CD14-positive monocyte (primary cell): ENCODE results near the gene CRABP2. TPM values are rescaled to one million over a fixed set of nuclear protein-coding genes. Genes with fewer than 3 reads are reported as not detected.
A peak's percentile ranks its signal among the peaks of the same experiment; 100 is the strongest.

Source experiments
- DNase-seq, 3 donors: peaks; one replicate each; pipeline ENCODE4 v3.0.0-alpha.2; 2011 to 2022
- H2AFZ ChIP-seq: 2 replicates; pipeline ENCODE4 v1.6.0; 2012; ENCODE audit warnings: mild to moderate bottlenecking, low read depth, low read length, inconsistent platforms; ENCODE audit not compliant: insufficient read depth, poor library complexity, severe bottlenecking
- H3K27ac ChIP-seq, 2 donors: 1 replicate in 1 of 2; 2 replicates in 1 of 2; pipeline ENCODE4 v1.5.1; 2012 to 2013; ENCODE audit warnings: low read length in 2 of 2, control low read depth in 1 of 2, inconsistent platforms in 1 of 2, low read depth in 1 of 2, mild to moderate bottlenecking in 1 of 2
- H3K27me3 ChIP-seq, 2 donors: one replicate each; pipeline versions ENCODE4 v1.6.0 to v1.6.1; 2011 to 2013; ENCODE audit warnings: low read length in 2 of 2; ENCODE audit not compliant: control insufficient read depth in 2 of 2, insufficient read depth in 2 of 2
- H3K36me3 ChIP-seq, 2 donors: replicated peaks in 1 of 2; 1 replicate in 1 of 2; 2 replicates in 1 of 2; pipeline versions ENCODE4 v1.5.1 to v1.6.1; 2012 to 2013; ENCODE audit warnings: low read length in 2 of 2, control low read depth in 1 of 2, inconsistent platforms in 1 of 2, mild to moderate bottlenecking in 1 of 2; ENCODE audit not compliant: insufficient read depth in 2 of 2, control insufficient read depth in 1 of 2
- H3K4me1 ChIP-seq, 2 donors: 1 replicate in 1 of 2; 2 replicates in 1 of 2; pipeline versions ENCODE4 v1.5.1 to v1.6.1; 2012 to 2013; ENCODE audit warnings: low read length in 2 of 2, control low read depth in 1 of 2, inconsistent platforms in 1 of 2, mild to moderate bottlenecking in 1 of 2, moderate library complexity in 1 of 2; ENCODE audit not compliant: insufficient read depth in 2 of 2, control insufficient read depth in 1 of 2
- H3K4me2 ChIP-seq: replicated peaks from 2 replicates; pipeline ENCODE3; 2012; ENCODE audit warnings: low read length, moderate library complexity, mild to moderate bottlenecking; ENCODE audit not compliant: poor library complexity, severe bottlenecking; ENCODE audit errors: extremely low read depth
- H3K4me3 ChIP-seq, 3 experiments: fragments of 200-600 bp in 1 of 3; sonication (generic) in 1 of 3; replicated peaks in 1 of 3; 1 replicate in 2 of 3; 2 replicates in 1 of 3; pipeline ENCODE4 v1.5.1; 2011 to 2013; ENCODE audit warnings: low read length in 3 of 3, mild to moderate bottlenecking in 3 of 3, control low read depth in 2 of 3, low read depth in 2 of 3, inconsistent platforms in 1 of 3, moderate library complexity in 1 of 3
- H3K79me2 ChIP-seq: 2 replicates; pipeline ENCODE4 v1.6.0; 2012; ENCODE audit warnings: mild to moderate bottlenecking, control low read depth, inconsistent platforms, low read length, moderate library complexity; ENCODE audit not compliant: insufficient read depth
- H3K9ac ChIP-seq: 2 replicates; pipeline ENCODE4 v1.6.0; 2017; ENCODE audit warnings: low read length, mild to moderate bottlenecking; ENCODE audit not compliant: insufficient read depth, poor library complexity, severe bottlenecking
- H3K9me3 ChIP-seq, 2 donors: replicated peaks in 1 of 2; 1 replicate in 1 of 2; 2 replicates in 1 of 2; pipeline versions ENCODE4 v1.5.1 to v1.6.1; 2012 to 2013; ENCODE audit warnings: low read length in 2 of 2, control low read depth in 1 of 2; ENCODE audit not compliant: control insufficient read depth in 1 of 2, insufficient read depth in 1 of 2
- H4K20me1 ChIP-seq: 2 replicates; pipeline ENCODE4 v1.6.0; 2012; ENCODE audit warnings: mild to moderate bottlenecking, low read length, control low read depth, moderate library complexity; ENCODE audit not compliant: insufficient read depth
- H3K27ac Mint-ChIP-seq, 7 donors: one replicate each; pipeline ENCODE4 v1.8.0; 2020; ENCODE audit warnings: mild to moderate bottlenecking in 7 of 7, mixed read lengths in 7 of 7, moderate library complexity in 6 of 7, inconsistent platforms in 2 of 7
- H3K27me3 Mint-ChIP-seq, 3 donors: one replicate each; pipeline ENCODE4 v1.8.0; 2021 to 2022; ENCODE audit warnings: low read depth in 3 of 3, mild to moderate bottlenecking in 3 of 3, mixed read lengths in 3 of 3, moderate library complexity in 3 of 3, inconsistent platforms in 1 of 3
- H3K36me3 Mint-ChIP-seq, 2 donors: one replicate each; pipeline ENCODE4 v1.8.0; 2020; ENCODE audit warnings: mixed read lengths in 2 of 2, inconsistent platforms in 1 of 2, mild to moderate bottlenecking in 1 of 2
- H3K4me1 Mint-ChIP-seq: one replicate; pipeline ENCODE4 v1.8.0; 2020; ENCODE audit warnings: mild to moderate bottlenecking, mixed read lengths
- H3K4me3 Mint-ChIP-seq, 2 donors: one replicate each; pipeline ENCODE4 v1.8.0; 2020; ENCODE audit warnings: mild to moderate bottlenecking in 2 of 2, mixed read lengths in 2 of 2, moderate library complexity in 1 of 2
- H3K9me3 Mint-ChIP-seq, 7 donors: one replicate each; pipeline ENCODE4 v1.8.0; 2020 to 2022; ENCODE audit warnings: mixed read lengths in 7 of 7, mild to moderate bottlenecking in 6 of 7, moderate library complexity in 6 of 7, inconsistent platforms in 2 of 7
- WGBS: methylation state at CpG from one replicate; pipeline ENCODE4 v1.1.5; 2013; ENCODE audit warnings: missing lambda C conversion rate; ENCODE audit not compliant: insufficient coverage; 5-methylcytosine and 5-hydroxymethylcytosine counted together
- intact Hi-C, 2 donors: fragments of 100-400 bp; cut with micrococcal nuclease; formaldehyde crosslinking; loops; one replicate each; pipeline versions ENCODE4 v1.15.0 to v1.15.1; 2023
- polyA plus RNA-seq, 3 donors: library from polyadenylated mRNA; depleted of rRNA in 1 of 3; unstranded in 2 of 3; stranded (reverse) in 1 of 3; fragments of 300-500 nt in 2 of 3; fragments of >200 nt in 1 of 3; fragmentation: Illumina TruSeq in 2 of 3; gene quantifications; 1 replicate in 2 of 3; 2 replicates in 1 of 3; pipeline ENCODE4 v1.2.3, GENCODE V29; 2012 to 2021
- TF ChIP-seq, protein P1 (sequence below): fragments of 200-600 bp; IDR thresholded peaks from one replicate; pipeline ENCODE4 v1.8.0; 2022; ENCODE audit warnings: antibody characterized with exemption, mild to moderate bottlenecking

The CRABP2 gene
- polyA plus RNA-seq, 3 donors, result 0.23 to 1.8 TPM; not detected in 1

DNA sequence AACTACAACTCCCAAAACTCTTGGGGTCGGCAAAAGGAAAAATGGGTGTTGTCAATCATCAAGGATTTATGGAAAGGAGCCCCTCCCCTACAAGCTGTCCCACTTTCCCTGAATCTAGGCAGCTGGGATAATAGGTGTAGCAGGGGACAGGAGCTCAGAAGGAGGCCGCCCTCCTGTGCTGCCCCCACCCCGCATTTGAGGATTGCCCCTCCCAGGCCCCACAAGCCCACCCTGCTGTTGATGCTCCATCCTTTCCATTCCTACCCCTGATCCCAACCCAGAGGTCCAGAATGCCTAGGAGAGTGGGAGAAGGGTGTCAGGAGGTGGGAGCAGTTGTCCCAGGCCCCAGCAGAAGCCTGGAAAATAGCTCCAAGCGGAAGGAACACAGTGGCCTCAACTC lies 37.4 kb upstream of the CRABP2 start:
- H3K27ac Mint-ChIP-seq, result peak overlapping the region in 6 of 7 donors; percentile 20 to 89 (median 70)
- no peak overlapping the region for H3K4me3 Mint-ChIP-seq
- peaks cover 34 to 48% of the 10 kb centered on the region in 2 donors for H3K36me3 Mint-ChIP-seq
- Histone ChIP-seq H3K9me3 (no peaks in the 10 kb centered on the region), H3K4me2 (no peak overlapping the region), H3K27me3 (no peaks in the 10 kb centered on the region), H3K9ac (no peak overlapping the region), H3K36me3 (peaks cover 30 to 42% of the 10 kb centered on the region in 2 donors), H2AFZ (no peak overlapping the region), H3K79me2 (peaks cover 54% of the 10 kb centered on the region), H3K4me1 (peaks cover 39 to 49% of the 10 kb centered on the region in 2 donors), H4K20me1 (peaks cover 30% of the 10 kb centered on the region), H3K4me3 (no peak overlapping the region), H3K27ac (peak overlapping the region in 1 of 2 donors; percentile 21)
- peaks cover 0 to 3% (median 2%) of the 10 kb centered on the region in 3 donors for H3K27me3 Mint-ChIP-seq
- peaks cover 0 to 2% (median 0%) of the 10 kb centered on the region in 7 donors for H3K9me3 Mint-ChIP-seq
- intact Hi-C loops, result no loop called here
- TF ChIP-seq, protein P1, sequence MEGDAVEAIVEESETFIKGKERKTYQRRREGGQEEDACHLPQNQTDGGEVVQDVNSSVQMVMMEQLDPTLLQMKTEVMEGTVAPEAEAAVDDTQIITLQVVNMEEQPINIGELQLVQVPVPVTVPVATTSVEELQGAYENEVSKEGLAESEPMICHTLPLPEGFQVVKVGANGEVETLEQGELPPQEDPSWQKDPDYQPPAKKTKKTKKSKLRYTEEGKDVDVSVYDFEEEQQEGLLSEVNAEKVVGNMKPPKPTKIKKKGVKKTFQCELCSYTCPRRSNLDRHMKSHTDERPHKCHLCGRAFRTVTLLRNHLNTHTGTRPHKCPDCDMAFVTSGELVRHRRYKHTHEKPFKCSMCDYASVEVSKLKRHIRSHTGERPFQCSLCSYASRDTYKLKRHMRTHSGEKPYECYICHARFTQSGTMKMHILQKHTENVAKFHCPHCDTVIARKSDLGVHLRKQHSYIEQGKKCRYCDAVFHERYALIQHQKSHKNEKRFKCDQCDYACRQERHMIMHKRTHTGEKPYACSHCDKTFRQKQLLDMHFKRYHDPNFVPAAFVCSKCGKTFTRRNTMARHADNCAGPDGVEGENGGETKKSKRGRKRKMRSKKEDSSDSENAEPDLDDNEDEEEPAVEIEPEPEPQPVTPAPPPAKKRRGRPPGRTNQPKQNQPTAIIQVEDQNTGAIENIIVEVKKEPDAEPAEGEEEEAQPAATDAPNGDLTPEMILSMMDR, result no peak
- WGBS, result 100% methylated on average over 1 of the region's 4 CpGs
- H3K4me1 Mint-ChIP-seq, result peaks cover 42% of the 10 kb centered on the region
- DNase-seq, result no peak

DNA sequence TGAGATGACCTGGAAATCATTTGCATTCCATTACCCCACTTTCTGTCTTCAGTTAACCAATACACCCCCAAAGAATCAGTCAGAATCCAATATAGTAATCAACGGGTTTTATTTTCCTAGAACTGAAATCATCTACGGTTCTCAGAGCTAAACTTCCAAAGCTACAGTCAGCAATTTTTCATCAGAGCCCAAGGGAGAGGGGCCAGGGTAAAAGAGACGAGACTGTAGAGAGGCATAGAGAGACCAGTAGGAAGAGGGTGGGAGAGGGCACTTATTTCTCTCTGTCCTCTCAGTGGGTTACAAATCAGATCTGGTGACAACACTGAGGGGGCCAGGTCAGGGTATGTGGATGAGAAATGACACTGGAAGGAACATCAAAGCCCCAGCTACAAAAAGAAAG lies 36.6 kb upstream of the CRABP2 start:
- Mint-ChIP-seq H3K36me3 (peaks cover 41 to 56% of the 10 kb centered on the region in 2 donors), H3K27ac (peak overlapping the region; percentile 79 to 97 (median 96)), H3K27me3 (peaks cover 0 to 2% (median 1%) of the 10 kb centered on the region in 3 donors), H3K9me3 (peaks cover 0 to 2% (median 0%) of the 10 kb centered on the region in 7 donors), H3K4me3 (no peak overlapping the region), H3K4me1 (peaks cover 36% of the 10 kb centered on the region)
- no peaks in the 10 kb centered on the region for H3K9me3 ChIP-seq
- no CpG with 5 or more reads among the region's 3 CpGs for WGBS
- DNase-seq, result no peak
- H3K27ac ChIP-seq, result peak overlapping the region in 1 of 2 donors; percentile 83
- peak overlapping the region; percentile 85 for H2AFZ ChIP-seq
- peaks cover 46% of the 10 kb centered on the region for H3K79me2 ChIP-seq
- H4K20me1 ChIP-seq, result peaks cover 23% of the 10 kb centered on the region
- H3K36me3 ChIP-seq, result peaks cover 36 to 49% of the 10 kb centered on the region in 2 donors
- peak overlapping the region; percentile 89 for H3K4me2 ChIP-seq
- H3K4me1 ChIP-seq, result peaks cover 32 to 42% of the 10 kb centered on the region in 2 donors
- intact Hi-C loops, result no loop called here
- TF ChIP-seq, protein P1, result no peak
- H3K27me3 ChIP-seq, result no peaks in the 10 kb centered on the region
- no peak overlapping the region for H3K4me3 ChIP-seq
- no peak overlapping the region for H3K9ac ChIP-seq
